IPS-18c (cell line): ENCODE results near the gene GRAMD1A.
"Not testable (repeated sequence)": the region's sequence is repeated elsewhere in the genome, so short reads cannot be mapped to it uniquely, and the experiment has no call there.

ENCODE experiments used
- H3K4me3 ChIP-seq: 2 replicates; pipeline ENCODE4 v1.7.0; 2013; ENCODE audit warnings: low read depth, mild to moderate bottlenecking, low read length, moderate library complexity; ENCODE audit not compliant: insufficient read depth
- H3K9me3 ChIP-seq: one replicate; pipeline ENCODE4 v1.6.1; 2013; ENCODE audit warnings: mild to moderate bottlenecking, low read length, moderate library complexity; ENCODE audit not compliant: control insufficient read depth, insufficient read depth

GRAMD1A gene

DNA sequence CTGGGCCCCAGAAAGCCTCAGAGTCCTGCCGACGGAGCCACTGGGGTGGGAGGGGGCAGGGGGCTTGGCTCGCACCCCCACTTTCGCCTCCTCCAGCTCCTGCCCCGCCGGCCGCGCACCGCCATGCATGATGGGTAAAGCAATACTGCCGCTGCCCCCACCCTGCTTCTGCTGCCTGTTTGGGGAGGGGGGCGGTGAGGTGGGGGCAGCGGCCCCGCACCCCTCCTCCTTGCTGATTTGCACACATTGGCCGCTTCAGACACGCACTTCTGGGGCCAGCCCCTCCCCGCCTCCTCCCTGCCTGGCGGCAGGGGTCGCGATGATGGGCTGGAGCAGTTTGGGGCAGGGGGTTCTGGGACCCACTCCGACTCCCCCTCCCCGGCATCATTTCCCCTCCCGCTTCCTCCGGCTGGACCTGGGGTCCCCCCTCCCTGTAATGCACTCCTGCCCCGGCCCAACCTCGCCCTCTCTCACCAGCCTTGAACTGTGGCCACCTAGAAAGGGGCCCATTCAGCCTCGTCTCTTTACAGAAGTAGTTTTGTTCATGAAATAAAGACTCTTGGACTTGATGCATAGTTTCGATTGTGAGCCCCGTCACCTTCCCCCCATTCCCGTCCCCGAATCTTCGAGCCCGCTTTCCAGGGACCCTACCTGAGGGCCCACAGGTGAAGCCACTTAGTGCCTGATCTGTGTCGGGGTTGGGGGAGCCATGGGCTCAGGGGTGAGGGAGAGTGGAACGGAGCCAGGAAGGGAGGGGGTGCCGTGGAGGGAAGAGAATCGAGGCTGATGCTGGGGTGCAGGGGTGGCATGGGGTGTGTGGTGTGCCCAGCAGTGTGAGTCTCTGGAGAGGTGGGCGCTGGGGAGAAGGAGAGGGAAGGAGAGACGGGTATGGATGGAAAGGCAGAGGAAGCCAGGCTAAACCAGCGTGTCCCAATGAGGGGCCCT, 40.0 kb downstream of the GRAMD1A start:
- H3K9me3 ChIP-seq = no peaks in the 10 kb centered on the region
- 0 out of 2 replicates have a peak overlapping the region, but pooled peaks have one; percentile 40 for H3K4me3 ChIP-seq

DNA sequence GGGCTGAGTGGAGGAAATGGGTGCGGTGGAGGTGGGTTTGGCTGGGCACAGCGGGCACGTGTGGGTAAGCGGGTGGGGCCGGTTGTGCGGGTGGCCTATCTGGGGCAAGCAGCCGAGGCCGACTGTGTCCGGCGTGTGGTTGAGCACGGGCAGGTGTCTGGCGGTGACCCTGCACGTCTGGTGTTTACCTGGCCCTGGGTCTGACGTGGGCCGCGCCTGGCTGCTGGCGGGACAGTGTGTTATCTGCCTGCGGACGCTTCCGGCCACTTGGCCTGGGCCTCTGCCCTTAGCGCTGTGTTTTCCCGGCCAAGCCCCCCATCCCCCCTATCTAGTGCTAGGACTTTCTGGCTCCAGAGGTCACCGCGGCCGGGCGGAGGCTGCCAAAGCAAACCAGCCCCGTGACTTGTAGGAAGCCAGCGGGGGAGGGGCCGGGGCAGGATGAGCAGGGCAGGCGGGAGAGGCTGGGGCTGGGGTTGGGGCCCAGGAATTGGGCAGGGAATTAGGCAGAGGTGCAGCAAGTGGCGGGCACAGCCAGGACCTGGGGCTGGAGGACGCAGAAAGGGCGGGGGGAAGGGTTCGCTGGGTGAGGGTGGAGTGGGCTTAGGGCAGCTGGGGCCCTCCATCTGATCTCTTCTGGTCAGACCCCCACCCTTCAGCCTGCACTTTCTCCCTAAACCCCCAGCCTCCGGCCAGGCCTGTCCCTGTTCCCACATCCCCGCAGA, 40.9 kb downstream of the GRAMD1A start:
- peak overlapping the region; percentile 40 for H3K4me3 ChIP-seq
- H3K9me3 ChIP-seq = no peaks in the 10 kb centered on the region

DNA sequence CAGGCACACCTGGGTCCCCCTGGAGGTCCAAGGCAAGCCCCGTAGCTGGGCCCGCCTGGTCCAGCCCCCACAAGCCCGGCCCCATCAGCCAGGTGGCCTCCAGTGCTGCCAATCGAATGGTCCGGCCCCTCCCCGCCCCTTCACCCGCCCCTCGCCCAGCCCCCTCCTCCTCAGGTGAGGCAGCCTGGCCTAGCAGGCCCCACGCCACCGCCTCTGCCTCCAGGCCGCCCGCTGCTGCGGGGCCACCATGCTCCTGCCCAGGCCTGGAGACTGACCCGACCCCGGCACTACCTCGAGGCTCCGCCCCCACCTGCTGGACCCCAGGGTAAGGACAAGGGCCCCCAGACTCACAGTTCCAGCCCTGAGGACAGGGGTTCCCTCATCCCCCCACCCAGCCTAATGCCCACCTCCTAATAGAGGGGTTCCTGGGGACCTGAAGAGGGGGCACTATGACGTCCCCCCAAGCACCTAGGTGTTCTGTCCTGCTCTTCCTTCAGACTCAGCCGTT, 41.5 kb downstream of the GRAMD1A start, which contains the start of gene HPN:
Gene HPN, plus strand, starts transcription at position 174 of the 508 bp plus-strand sequence. CDS start 786 bp downstream, outside the sequence.
- Histone ChIP-seq H3K9me3 (no peaks in the 10 kb centered on the region), H3K4me3 (peak within 1 kb of the TSS; percentile 58)

DNA sequence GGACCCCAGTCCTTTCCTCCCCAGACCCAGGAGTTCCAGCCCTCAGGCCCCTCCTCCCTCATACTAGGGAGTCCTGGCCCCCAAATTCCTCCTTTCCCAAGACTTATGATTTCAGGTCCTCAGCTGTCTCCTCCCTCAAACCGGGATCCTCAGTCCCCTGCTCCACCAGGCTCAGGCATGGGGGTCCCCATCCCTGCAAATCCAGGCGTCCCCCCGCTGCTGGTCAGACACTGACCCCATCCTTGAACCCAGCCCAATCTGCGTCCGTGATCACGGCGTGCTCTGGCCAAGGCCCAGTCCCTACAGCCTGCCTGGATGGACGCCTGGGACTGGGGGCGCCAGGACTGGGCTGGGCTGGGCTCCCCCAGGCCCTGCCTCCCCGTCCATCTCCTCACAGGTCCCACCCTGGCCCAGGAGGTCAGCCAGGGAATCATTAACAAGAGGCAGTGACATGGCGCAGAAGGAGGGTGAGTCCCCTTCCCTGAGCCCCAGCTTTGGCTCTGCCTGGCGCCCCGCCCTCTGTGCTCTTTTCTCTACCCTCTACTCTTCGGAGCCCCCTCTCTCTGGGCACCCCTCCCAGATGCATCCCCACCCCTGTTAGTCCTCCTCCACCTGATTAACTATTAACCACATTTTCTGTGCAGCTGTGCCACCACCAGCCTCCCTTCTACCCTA, 42.1 kb downstream of the GRAMD1A start:
- no peaks in the 10 kb centered on the region for H3K9me3 ChIP-seq
- H3K4me3 ChIP-seq = peak overlapping the region; percentile 58

DNA sequence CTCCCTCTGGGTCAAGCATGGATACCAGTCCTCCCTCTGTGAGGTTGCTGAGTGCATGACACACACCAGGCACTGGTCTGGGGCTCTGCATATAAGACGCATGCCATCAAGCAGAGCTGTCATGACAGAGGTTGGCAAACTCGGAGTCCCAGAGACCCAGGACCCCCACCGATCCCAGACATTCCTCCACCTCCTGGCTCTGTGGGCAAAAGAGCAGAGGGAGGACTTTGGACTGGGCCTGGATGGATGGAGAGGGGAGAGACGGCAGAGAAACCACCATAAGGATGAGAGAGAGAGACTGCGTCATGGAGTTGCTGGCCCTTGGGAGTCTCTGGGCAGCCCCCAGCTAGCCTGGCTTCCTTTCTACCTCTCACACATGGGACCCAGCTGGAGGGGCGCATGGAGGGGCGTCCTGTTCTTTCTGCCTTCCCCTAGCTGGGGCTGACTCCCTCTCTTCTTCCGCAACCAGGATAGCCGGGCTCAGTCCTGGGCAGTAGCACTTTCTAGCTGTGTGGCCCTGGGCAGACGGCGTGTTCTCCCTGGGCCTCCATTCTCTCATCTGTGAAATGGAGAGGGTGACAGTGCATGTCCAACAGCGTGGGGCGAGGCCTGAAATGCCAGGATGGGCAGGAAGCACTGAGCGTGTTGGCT, 43.0 kb downstream of the GRAMD1A start:
- Histone ChIP-seq H3K4me3 (no peak overlapping the region), H3K9me3 (no peaks in the 10 kb centered on the region)

DNA sequence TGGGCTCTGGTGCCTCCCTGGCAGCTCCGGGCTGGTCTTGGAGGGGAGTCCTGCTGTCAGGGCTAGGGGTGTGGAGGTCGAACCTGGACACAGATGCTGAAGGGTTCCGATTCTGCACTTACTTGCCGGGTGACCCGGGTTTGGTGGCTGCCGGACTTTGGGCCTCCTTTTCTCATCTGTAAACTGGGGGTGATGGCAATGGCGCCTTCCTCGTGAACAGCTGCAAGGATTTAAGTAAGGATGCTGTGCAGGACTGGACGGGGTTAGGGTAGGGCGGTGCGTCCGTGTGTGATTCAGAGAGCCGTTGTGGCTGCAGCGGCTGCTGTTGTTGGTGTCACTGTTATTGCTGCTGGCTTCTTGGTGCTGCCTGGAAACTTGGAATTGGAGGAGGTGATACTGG, 43.8 kb downstream of the GRAMD1A start:
- no peaks in the 10 kb centered on the region for H3K9me3 ChIP-seq
- no peak overlapping the region for H3K4me3 ChIP-seq

DNA sequence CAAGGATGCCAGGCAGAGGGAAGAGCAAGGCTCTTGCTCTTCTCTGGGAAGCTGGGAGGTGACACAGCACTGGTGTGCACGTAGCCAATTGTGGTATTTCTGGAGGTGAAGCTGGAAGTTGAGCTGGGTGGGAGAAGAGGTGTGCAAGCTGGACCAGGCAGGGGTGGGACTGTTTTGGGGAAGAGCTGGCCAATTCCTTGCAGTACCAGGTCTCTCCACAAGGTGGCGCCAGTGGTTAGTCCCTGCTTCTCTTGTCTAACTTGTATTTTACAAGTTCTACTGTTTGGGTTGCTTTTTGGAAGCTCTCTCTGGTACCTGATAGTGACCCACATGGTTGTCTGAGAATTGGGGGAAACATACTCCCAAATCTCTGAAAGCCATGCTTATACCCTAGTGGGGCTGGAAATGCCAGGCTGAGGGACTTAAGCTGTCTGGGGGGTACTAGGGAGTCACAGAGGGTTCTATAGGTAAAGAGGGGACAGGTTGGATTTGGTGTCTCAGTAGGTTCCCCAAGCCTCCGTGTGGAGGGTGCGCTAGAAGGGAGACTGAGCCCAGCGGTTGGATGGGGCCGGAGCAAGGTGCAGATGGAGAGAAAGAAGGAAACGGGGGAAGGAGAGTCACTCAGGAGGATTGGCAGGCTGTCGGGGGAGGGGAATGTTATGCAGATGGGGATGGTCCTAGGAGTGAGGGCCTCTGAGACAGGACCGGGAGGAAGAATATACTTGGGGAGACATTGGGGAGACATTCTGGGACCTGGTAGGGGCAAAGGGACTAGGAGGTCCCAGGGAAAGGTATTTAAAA, 44.4 kb downstream of the GRAMD1A start:
- no peaks in the 10 kb centered on the region for H3K9me3 ChIP-seq
- no peak overlapping the region for H3K4me3 ChIP-seq

DNA sequence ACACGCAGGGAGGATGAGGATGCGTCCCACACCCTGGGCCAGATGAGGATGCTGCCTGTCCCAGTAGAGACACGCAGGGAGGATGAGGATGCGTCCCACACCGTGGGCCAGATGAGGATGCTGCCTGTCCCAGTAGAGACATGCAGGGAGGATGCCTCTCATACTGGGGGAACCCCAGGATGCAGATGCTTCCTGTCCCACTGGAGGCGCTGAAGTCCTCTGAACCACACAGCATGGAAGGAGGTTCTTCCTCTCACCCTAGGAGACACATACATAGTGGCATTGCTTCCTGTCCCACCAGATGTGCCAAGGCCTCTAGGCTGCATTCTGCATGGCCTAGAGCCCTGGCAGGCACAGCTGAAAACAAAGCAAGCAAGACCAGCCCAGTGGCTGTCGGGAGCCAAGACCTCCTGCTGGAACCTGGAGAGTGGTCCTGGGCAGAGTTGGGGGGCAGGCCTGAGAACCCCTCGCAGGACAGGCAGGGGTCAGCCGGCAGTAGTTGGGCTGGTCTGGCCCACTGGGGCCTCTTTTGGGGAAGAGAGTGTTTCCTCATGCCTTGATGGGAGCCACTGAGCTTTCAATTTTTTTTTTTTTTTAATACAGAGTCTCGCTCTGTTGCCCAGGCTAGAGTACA, 45.7 kb downstream of the GRAMD1A start:
- Histone ChIP-seq H3K9me3 (no peaks in the 10 kb centered on the region), H3K4me3 (no peak overlapping the region)

DNA sequence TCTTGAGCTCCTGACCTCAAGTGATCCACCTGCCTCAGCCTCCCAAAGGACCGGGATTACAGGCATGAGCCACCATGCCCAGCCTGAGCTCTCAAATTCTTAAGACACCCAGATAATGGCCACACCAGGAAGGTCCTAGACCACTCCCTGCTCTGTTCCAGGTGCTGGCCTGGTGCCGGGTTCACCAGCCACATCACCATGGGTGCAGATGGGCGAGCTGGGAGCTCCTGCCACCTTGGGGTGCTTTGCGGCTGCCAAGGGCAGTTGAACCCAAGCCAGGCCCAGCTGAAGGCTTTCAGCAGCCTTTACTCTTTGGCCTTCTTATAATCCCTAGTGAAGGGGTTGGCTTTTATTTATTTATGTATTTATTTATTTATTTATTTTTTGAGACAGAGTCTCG, 46.3 kb downstream of the GRAMD1A start:
- H3K4me3 ChIP-seq = no peak overlapping the region
- H3K9me3 ChIP-seq = no peaks in the 10 kb centered on the region

DNA sequence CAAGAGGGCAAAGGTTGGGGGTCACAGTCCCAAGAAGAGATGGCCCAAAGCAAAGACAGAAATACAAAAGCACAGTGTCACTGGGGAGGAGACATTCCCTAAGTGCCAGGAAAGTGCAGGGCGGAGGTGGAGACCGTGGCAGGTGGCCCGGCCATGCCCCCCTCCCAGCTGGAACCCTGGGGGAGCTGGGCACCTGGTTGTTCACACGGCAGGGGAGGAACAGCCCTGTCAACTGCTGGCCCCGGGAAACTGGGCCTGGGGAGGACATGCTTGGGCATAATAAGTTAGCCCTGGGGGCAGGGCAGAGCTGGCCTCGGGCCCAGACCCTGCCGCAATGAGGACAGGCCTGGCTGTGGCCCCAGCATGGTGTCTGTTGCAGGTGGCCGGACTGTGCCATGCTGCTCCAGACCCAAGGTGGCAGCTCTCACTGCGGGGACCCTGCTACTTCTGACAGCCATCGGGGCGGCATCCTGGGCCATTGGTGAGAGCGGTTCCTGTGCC, 48.8 kb downstream of the GRAMD1A start:
- Histone ChIP-seq H3K9me3 (no peaks in the 10 kb centered on the region), H3K4me3 (no peak overlapping the region)

DNA sequence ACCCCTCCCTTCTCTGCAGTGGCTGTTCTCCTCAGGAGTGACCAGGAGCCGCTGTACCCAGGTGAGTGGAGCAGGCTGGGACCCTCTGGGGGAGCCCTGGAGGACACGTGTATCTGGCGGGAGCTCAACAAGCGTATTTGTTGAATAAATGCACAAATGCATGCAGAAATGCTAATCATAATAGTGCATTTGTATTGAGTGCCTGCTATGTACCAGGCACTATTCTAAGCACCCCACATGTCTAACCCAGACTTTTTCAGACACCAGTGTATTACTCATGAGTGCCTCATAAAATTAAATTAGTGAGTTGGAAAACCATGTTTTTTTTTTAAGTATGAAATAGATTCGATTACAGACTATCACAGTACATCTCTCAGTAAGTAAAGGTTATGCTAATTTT, 49.3 kb downstream of the GRAMD1A start:
- H3K4me3 ChIP-seq = no peak overlapping the region

DNA sequence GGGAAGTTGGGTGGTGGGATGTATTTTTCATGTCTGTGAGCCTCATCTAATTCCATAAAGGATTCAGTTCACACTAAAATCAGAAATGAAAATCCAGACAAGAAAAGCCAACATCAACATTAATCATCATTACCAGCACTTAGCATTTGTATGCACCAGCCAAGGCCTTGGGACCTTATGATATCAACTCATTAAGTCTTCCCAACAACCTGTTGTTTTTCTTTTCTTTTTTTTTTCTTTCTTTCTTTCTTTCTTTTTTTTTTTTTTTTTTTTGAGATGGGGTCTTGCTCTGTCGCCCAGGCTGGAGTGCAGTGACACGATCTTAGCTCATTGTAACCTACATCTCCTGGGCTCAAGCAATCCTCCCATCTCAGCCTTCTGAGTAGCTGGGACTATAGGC, 50.5 kb downstream of the GRAMD1A start:
- not testable (repeated sequence) for H3K9me3 ChIP-seq, H3K4me3 ChIP-seq

More for the DNA sequence above, 49.3 kb downstream of the GRAMD1A start:
- H3K9me3 ChIP-seq = no peaks in the 10 kb centered on the region

DNA sequence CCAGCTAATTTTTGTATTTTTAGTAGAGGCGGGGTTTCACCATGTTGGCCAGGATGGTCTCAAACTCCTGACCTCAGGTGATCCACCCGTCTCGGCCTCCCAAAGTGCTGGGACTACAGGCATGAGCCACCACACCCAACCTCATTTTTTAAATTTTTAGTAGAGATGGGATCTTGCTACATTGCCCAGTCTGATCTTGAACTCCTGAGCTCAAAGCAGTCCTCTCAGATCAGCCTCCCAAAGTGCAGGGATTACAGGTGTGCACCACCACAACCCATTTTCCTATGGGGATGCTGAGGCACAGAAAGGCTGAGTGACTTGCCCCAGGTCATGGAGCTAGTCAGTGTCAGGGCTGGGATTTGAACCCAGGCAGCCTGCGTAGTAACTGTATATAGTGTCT, 51.1 kb downstream of the GRAMD1A start:
- not testable (repeated sequence) for H3K4me3 ChIP-seq, H3K9me3 ChIP-seq

DNA sequence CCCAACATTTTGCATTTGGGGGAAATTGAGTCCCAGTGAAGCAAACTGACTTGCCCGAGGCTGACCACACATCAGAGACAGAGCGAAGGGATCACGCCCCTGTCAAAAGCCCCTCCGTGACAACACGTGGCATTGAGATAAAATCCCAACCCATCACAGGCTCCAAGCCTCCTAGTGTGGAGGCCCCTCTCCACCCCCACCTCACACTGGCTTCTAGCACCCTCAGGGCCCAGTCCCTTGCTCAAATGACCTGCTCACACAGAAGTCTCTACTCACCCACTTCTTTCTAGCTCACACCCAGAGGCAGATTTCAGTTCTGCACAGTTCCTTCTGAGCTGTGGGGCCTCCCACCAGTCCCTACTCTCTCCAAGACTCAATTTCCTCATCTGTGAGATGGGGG, 51.7 kb downstream of the GRAMD1A start:
- no peaks in the 10 kb centered on the region for H3K9me3 ChIP-seq
- H3K4me3 ChIP-seq = no peak overlapping the region

DNA sequence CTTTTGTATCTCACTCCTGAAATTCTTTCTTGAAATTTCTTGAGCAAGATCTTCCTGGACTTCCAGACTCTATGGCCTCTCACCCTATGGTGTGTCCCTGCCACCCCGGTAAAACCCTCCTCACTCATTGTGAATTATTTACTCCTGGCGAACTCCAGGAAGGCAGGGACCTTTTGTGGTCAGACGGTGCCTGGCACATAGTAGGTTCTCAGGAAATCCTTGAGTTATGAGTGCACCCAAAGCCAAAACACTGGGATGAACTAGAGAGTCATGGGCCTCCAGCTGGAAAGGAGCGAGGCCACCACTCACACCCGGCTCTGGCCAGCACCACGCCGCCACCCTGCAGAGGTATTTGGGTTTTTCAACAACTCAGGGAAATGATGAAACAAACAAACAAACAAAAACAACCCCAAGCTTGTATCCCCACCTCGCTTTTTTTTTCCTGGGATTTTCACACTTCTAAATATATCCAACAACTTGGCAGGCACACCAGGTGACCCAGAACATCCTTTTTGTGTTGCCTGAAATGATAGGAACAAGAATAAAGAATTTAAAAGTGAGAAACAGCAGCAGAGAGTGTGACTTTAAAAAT, 52.6 kb downstream of the GRAMD1A start:
- H3K4me3 ChIP-seq = no peak overlapping the region
- no peaks in the 10 kb centered on the region for H3K9me3 ChIP-seq
